Hematopoietic multipotent progenitor cell treated with erythropoietin and hydrocortisone succinate and interleukin-3 and kit ligand, for 4 days (in vitro differentiated cells): ENCODE measurements around the gene MTFP1.
"Not testable (repeated sequence)": the region's sequence is repeated elsewhere in the genome, so short reads cannot be mapped to it uniquely, and the experiment has no call there.

Source experiments
- DNase-seq: peaks from one replicate; pipeline ENCODE4 v3.0.0-alpha.2; 2015

MTFP1 gene

GRCh38 chr22:30402028-30402765, 23.4 kb upstream of the MTFP1 start:
- DNase-seq, result peak; percentile 71

- not testable (repeated sequence) for DNase-seq
These were observed 22.8 kb upstream of the MTFP1 start for GRCh38 chr22:30402766-30403104.

- no peak for DNase-seq
These were observed 21.3 kb upstream of the MTFP1 start for GRCh38 chr22:30404307-30404706.

DNA sequence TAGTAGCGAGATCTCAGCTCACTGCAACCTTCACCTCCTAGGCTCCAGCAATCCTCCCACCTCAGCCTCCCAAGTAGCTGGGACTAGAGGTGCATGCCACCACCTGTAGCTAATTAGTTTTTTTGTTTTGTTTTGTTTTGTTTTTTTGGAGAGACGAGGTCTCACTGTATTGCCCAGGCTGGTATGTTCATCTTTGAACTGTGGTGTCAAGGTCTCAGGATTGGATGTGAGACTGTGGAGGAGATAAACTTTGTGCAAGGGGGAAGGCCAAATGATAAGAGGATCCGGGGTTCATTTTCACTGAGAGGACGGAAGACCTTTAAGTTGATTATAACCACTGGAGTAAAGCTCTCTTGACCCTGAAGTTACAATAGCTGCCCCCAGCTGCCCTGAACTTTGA, 19.8 kb upstream of the MTFP1 start:
- no peak for DNase-seq

- no peak for DNase-seq
These were observed 19.2 kb upstream of the MTFP1 start for GRCh38 chr22:30406400-30406799.

DNA sequence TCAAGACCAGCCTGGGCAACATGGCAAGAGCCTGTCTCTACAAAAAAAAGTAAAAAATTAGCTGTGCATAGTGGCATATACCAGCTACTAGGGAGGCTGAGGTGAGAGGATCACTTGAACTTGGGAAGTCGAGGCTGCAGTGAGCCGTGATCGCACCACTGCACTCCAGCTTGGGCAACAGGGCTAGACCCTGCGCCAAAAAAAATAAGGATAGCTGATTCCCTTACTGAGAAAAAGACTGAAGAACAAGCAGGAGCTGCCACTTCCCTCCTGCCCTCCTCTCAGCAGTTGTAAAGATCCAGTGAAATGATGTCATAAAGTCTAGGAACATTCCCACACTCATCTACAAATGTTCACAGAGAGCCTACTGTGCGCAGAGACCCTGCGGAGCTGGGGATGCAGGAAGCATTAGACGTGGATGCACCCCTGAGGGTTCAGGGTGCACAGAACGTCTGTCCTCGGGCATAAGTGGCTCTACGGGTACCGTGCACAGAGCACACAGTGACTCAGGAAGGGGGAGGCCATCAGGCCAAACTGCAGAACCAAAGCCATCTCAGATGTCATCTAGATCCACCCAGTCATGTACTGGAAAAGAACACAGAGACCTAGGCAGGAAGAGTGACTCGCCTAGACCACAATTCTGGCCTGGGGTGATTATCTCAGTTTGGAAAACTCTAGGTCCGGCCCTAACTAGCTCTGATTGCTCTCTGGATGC, 17.0 kb upstream of the MTFP1 start:
- peak; percentile 77 for DNase-seq

DNA sequence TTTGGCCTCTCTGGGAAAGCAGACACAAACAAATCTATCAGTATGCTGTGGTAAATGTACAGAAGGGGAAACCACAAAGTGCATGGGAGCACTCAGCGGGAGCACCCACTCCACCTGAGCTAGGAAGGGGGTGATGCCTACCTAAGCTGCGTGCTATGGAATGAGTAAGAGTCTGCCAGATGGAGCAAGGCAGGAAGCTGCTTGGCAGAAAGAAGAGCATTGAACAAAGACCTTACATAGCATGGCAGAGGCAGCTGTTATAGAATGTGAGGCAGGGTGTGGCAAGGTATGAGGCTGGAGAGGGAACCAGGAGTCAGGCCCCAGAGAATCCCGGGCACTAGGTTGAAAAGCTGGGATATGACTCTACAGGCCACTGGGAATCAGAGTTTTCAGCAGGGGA, 13.8 kb upstream of the MTFP1 start:
- DNase-seq, result no peak

GRCh38 chr22:30413001-30413400, 12.6 kb upstream of the MTFP1 start:
- no peak for DNase-seq

GRCh38 chr22:30413745-30414524, 11.6 kb upstream of the MTFP1 start:
- no peak for DNase-seq

DNA sequence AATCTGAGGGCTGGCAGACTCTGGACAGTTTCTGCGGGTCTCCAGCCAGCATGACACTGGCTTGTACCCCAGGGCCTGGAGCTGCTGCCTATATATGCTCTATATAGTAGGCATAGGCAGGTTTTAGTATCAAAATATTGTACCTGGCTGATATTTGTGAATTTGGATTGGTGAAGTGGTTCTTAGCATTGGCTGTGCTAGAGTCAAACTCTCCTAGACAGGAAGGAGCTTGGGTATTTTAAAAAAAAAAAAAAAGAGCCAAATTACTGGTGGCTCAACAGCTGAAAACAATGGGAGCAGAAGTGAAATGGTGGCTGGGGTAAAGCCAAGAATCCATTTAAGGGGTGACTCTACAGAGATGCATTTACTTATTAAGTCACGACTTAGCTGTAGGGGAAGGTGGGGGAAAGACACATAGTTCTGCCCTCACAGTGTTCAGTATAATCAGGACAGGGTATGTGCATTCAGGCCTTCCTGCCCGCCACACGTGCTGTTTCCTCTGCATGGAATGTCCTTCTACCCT, 11.0 kb upstream of the MTFP1 start:
- no peak for DNase-seq

- no peak for DNase-seq
These were observed 9.2 kb upstream of the MTFP1 start for GRCh38 chr22:30416403-30416802.

DNA sequence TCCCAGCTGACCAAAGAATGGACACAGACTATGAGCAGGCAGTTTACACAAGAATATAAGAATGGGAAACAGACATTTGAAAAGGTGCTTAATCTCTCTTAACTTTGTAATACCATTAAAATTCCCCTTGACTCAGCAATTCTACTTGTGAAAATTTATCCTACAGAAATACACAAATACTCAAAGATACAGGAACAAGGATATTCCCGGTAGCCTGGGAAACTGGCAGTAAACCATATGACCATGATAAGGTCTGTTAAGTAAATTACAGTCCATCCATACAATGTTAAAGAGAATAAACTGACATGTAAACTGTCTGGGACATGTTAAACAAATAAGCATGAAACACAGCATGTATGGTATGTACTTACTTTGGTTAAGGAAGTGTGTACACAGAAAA, 8.7 kb upstream of the MTFP1 start:
- no peak for DNase-seq

DNA sequence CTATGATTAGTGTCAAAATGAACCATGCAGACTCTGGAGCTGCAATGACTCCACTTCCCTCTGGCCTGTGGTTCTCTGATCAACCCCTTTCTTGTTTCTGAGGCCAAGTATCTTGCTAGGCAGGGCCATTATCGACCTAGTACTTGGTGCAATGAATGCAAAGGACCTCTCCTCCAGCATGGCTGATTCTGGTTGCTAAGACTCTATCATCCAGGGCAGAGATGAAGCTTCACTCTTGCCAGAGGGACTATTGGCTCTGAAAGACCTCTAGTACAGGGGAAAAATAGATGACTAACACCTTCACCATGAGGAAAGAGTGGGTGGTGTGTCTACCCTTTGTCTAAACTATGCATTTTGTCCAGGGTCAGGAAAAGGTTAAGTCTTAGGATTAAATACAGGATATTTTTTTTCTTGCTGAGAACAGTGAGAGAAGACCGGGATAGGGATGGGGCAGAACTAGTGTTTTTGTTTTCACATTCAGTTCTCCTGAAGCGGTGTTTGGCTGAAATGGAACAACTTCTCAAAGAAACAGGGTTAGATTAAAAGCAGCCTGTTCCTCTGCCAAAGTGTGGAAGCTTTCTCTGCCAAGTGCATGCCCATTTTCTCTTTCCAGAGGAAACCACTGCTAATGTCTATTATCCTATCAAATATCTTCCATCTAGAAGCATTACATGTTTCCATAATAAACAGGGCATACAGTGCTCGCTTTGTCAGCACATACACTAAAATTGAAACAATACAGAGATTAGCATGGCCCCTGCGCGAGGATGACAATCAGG, 5.0 kb upstream of the MTFP1 start:
- DNase-seq, result peak; percentile 47

DNA sequence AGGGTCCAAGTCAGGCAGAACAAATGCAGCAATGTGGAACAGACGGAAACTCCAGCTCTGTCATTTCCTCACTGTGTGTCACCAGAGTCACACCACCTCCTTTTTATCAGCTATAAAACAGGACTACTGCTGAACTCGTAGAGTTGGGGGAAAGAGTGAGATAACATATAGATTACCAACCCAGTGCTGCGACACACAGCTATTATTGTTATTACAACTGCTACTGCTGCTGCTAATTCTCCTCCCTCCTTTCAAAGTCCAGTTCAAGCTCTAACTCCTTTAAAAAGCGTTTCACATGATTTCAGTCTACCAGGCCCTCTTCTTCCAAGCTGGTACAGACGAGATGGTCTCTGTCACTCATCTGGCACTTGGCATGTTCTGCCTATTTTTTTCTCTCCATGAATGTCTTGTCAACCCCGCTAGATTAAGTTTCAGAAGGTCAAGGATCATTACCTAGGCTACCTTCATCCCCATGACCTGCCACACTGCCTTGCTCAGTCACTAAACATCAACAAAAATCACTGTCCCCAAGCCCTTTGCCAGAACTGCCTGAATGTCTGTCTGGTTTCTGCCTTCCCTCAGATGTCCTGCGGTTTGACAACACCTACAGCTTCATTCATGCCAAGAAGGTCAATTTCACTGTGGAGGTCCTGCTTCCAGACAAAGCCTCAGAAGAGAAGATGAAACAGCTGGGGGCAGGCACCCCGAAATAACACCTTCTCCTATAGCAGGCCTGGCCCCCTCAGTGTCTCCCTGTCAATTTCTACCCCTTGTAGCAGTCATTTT, 3.7 kb upstream of the MTFP1 start:
- peak; percentile 94 for DNase-seq

DNA sequence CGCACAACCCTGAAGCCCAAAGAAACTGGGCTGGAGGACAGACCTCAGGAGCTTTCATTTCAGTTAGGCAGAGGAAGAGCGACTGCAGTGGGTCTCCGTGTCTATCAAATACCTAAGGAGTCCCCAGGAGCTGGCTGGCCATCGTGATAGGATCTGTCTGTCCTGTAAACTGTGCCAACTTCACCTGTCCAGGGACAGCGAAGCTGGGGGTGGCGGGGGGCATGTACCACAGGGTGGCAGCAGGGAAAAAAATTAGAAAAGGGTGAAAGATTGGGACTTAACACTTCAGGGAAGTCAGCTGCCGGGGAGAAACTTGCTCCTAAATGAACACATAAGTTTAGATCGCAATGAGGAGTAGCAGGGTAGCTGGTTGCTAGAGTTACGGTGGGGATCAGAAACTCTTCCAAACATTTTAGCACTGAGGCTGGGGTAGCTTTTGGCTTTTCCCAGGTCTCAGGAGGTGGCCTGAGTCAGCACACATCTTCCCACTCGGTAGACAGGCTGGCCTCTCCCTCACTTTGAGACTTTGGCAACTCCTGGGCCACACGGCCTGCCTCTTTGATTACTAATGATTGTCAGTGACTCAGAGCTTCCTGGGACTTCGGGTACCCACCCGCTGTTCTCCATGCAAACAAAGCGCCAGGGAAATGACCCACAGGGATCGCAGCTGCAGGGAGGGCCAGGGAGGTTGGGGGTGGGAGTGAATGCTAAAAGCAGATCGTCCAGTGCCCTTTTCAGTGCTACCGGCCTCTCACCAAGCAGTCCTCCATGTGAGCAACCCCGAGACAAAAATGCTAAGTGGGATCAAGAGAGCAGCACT, 2.9 kb upstream of the MTFP1 start:
- peak; percentile 64 for DNase-seq

DNA sequence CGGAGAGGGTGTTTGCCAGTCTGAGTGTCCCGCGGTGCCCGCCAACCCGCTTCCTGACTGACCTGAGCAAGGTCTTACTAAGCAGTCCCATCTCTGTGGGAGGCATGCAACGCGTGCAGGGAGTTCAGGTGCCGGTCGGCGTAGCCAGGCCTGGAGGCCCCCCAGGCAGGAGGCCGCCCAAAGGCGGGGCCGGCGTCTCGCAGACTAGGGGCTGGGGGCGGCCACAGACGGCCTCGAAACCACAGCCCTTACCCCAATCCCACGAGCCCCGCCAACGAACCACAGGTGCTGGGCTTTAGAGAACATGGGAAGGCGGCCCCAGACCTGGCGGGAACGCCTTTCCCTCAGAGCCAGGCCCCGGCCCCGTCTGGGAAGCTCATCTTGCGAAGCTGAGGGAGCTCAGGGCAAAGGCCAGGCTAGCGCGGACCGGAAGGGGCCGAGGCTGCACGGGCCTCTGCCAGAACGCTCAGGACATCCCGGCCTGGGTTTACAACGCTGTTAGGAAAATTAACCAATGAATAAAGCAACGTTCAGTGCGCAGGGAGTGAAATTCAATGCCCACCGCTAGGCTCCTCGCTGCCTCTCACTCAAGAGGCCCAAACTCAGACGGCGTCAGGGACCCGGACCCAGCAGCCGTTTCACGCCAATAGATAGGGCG, 2.1 kb upstream of the MTFP1 start:
- no peak for DNase-seq

- peak; percentile 100 for DNase-seq
These were observed 1.5 kb upstream of the MTFP1 start for GRCh38 chr22:30423959-30424533.

DNA sequence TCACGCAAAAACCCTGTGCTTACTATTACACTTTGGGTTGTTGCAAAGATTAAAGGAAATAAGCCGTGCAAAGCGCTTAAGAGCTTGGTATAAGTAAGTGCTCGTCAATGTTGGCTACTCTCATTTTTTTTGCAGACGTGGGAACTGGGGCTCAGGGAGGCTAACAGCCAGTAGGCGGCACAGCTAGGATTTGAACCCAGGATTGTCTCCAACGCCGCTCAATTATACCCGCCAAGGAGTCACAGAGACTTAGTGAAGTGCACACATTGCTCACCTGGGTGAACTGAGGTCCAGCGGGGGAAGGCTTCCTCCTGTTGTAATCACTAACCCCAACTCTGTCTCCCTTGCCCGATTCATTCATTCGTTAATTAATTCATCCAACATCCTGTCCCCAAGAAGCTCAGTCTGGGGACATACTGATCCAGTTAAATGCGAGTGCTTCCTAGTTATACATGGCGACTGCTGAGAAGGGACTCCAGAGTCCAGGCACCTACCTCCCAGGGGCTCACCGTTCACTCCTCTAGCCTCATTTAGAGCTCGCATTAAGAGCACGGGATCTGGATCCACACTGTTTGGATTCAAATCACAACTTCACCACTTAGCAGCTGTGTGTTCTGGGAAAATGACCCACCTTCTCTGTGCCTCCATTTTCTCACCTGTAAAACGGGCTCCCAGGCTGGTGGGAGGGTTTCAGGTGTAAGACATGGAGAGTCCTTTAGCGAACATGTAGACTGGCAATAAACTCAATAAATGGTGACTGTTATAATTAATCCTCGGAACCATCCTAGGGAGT, 838 bp upstream of the MTFP1 start:
- DNase-seq, result peak; percentile 59

DNA sequence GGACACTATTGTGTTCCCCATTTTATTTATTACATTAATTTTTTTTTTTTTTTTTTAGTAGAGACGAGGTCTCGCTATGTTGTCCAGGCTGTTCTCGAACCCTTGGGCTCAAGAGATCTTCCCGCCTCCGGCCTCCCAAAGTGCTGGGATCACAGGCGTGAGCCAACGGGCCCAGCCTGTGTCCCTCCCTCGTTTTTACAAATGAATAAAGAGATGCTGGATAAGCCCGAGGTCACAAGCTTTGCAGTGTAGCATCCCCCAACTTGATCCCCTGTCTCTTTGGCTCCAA, 297 bp upstream of the MTFP1 start:
- no peak for DNase-seq
